K562 (cell line): Measurements from ENCODE around the gene DARS1. TPM values are rescaled to one million over a fixed set of nuclear protein-coding genes. Genes with fewer than 3 reads are reported as not detected.

Experiments used
- ETV6 ChIP-seq, 3 experiments: fragments of 150-350 bp in 1 of 3; sonication (generic) in 1 of 3; formaldehyde crosslinking in 1 of 3; IDR thresholded peaks; 2 replicates each; pipeline versions ENCODE4 v1.6.1 to v1.8.0; 2014 to 2022; ENCODE audit warnings: borderline replicate concordance in 2 of 3, low read depth in 2 of 3, antibody characterized with exemption in 1 of 3, low read length in 1 of 3, mild to moderate bottlenecking in 1 of 3, missing genetic modification reagents in 1 of 3
- GATAD2A ChIP-seq: fragments of 450-650 bp; IDR thresholded peaks from 2 replicates; pipeline ENCODE4 v1.6.1; 2017
- JUND ChIP-seq, 2 experiments: IDR thresholded peaks; 2 replicates in 1 of 2; 3 replicates in 1 of 2; pipeline ENCODE4 v1.6.1; 2011; ENCODE audit warnings: borderline replicate concordance in 2 of 2, low read depth in 2 of 2, low read length in 2 of 2, improper control_type of control experiment in 1 of 2, missing biosample characterization in 1 of 2, missing genetic modification characterization in 1 of 2, missing genetic modification reagents in 1 of 2
- TRIM28 ChIP-seq: fragments of 450-650 bp; IDR thresholded peaks from 2 replicates; pipeline ENCODE4 v1.6.1; 2017
- ZNF354B ChIP-seq: fragments of 250-450 bp; sonication (Bioruptor Pico); IDR thresholded peaks from 2 replicates; pipeline ENCODE4 v1.4.0; 2020
- ZNF830 ChIP-seq: fragments of 250-450 bp; sonication (Bioruptor Pico); IDR thresholded peaks from 2 replicates; pipeline ENCODE4 v1.5.0; 2021; ENCODE audit warnings: mild to moderate bottlenecking
- polyA plus RNA-seq, 8 experiments: library from polyadenylated mRNA; depleted of rRNA in 4 of 8; stranded (reverse) in 5 of 8; unstranded in 3 of 8; fragments of >200 nt; fragmentation: Nextera tagmentation in 2 of 8; fragmentation: Illumina TruSeq in 1 of 8; extraction: Ambion mirVana in 2 of 8; extraction: Trizol in 1 of 8; gene quantifications; 2 replicates each; pipeline versions ENCODE4 v1.2.1 to v1.2.3, GENCODE V29; 2011 to 2014; ENCODE audit warnings: inconsistent platforms in 1 of 8, missing spikeins in 1 of 8
- total RNA-seq, 7 experiments: library from RNA; depleted of rRNA in 6 of 7; stranded (reverse); fragments of >200 nt in 6 of 7; fragmentation: Illumina TruSeq in 2 of 7; extraction: Trizol in 2 of 7; gene quantifications; 2 replicates each; pipeline versions ENCODE4 v1.2.1 to v1.2.3, GENCODE V29; 2011 to 2021; ENCODE audit warnings: low replicate concordance in 1 of 7
- TF ChIP-seq, protein P1 (sequence below): sonication (generic); formaldehyde crosslinking; IDR thresholded peaks from 2 replicates; pipeline ENCODE4 v1.8.0; 2023; ENCODE audit warnings: missing genetic modification reagents, mild to moderate bottlenecking, borderline replicate concordance
- TF ChIP-seq, protein P2 (sequence below): fragments of 450-650 bp; IDR thresholded peaks from 2 replicates; pipeline ENCODE4 v1.7.0; 2016; ENCODE audit warnings: borderline replicate concordance

The DARS1 gene
- total and polyA plus RNA-seq, 9 of the 15 experiments (the other 6 are each of a cell fraction or from before 2014, with no cell fraction given), result 91.5 to 239 (median 98.0) TPM

DNA sequence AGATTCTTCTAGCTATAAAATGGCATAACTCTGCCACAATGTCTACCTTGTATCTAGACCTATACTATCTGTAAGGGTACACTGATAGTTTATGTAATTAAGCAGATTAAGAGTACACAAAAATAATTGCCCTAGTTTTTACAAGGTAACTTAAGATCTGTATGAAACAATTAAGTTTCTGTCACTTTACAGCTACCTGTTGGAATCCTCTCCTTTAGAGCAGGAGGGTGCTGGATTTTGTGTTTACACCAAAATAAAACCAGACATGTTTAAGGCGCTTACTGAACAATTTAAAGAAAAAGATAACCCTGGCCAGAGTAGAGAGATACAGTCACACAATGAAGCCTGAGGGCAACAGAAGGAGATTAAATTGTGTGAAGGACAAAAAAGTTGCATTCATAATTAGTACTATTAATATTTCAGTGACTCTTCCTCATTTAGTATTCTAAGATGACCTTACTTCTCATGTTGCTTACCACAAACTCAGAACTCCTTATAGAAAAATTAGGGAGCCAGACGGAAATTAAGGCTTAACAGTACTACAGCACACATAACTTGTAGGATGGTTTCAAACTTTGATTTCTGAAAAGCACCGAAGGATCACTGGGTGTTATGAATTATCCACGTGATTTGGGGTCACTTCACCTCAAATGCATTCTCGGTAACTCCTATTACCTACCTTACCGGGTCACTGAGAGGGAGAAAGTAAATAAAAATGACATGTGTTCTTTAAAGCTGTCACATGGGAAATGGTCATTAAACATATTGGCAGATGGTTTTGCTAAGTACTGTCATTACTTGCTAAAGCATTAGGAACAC, 1.0 kb downstream of the DARS1 start (continued):
- TF ChIP-seq, protein P1, sequence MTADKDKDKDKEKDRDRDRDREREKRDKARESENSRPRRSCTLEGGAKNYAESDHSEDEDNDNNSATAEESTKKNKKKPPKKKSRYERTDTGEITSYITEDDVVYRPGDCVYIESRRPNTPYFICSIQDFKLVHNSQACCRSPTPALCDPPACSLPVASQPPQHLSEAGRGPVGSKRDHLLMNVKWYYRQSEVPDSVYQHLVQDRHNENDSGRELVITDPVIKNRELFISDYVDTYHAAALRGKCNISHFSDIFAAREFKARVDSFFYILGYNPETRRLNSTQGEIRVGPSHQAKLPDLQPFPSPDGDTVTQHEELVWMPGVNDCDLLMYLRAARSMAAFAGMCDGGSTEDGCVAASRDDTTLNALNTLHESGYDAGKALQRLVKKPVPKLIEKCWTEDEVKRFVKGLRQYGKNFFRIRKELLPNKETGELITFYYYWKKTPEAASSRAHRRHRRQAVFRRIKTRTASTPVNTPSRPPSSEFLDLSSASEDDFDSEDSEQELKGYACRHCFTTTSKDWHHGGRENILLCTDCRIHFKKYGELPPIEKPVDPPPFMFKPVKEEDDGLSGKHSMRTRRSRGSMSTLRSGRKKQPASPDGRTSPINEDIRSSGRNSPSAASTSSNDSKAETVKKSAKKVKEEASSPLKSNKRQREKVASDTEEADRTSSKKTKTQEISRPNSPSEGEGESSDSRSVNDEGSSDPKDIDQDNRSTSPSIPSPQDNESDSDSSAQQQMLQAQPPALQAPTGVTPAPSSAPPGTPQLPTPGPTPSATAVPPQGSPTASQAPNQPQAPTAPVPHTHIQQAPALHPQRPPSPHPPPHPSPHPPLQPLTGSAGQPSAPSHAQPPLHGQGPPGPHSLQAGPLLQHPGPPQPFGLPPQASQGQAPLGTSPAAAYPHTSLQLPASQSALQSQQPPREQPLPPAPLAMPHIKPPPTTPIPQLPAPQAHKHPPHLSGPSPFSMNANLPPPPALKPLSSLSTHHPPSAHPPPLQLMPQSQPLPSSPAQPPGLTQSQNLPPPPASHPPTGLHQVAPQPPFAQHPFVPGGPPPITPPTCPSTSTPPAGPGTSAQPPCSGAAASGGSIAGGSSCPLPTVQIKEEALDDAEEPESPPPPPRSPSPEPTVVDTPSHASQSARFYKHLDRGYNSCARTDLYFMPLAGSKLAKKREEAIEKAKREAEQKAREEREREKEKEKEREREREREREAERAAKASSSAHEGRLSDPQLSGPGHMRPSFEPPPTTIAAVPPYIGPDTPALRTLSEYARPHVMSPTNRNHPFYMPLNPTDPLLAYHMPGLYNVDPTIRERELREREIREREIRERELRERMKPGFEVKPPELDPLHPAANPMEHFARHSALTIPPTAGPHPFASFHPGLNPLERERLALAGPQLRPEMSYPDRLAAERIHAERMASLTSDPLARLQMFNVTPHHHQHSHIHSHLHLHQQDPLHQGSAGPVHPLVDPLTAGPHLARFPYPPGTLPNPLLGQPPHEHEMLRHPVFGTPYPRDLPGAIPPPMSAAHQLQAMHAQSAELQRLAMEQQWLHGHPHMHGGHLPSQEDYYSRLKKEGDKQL, result no peak
- no peak for TF ChIP-seq GATAD2A
- no peak for TF ChIP-seq ETV6 (IDR thresholded peaks at IDR 0.05; ENCODE audit: borderline replicate concordance in 1 of 2, low read depth in 2 of 2, low read length in 1 of 2)
- TF ChIP-seq ETV6 (CRISPR knock-in tag; IDR thresholded peaks at IDR 0.05; ENCODE audit: borderline replicate concordance), result no peak
- TF ChIP-seq ZNF830, result no peak
- no peak for TF ChIP-seq TRIM28
- TF ChIP-seq, protein P2, sequence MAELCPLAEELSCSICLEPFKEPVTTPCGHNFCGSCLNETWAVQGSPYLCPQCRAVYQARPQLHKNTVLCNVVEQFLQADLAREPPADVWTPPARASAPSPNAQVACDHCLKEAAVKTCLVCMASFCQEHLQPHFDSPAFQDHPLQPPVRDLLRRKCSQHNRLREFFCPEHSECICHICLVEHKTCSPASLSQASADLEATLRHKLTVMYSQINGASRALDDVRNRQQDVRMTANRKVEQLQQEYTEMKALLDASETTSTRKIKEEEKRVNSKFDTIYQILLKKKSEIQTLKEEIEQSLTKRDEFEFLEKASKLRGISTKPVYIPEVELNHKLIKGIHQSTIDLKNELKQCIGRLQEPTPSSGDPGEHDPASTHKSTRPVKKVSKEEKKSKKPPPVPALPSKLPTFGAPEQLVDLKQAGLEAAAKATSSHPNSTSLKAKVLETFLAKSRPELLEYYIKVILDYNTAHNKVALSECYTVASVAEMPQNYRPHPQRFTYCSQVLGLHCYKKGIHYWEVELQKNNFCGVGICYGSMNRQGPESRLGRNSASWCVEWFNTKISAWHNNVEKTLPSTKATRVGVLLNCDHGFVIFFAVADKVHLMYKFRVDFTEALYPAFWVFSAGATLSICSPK, result no peak
- no peak for TF ChIP-seq ZNF354B (CRISPR knock-in tag)
- no peak for TF ChIP-seq JUND (IDR thresholded peaks at IDR 0.05; ENCODE audit: borderline replicate concordance, low read depth, low read length)
- TF ChIP-seq JUND (tag; IDR thresholded peaks at IDR 0.05; ENCODE audit: borderline replicate concordance, low read depth, low read length), result no peak
